SH-SY5Y (cell line): Measurements from ENCODE around the gene CCNY.

Source experiments
- GATA2 ChIP-seq: IDR thresholded peaks from 2 replicates; pipeline ENCODE4 v1.6.1; 2011; ENCODE audit warnings: mild to moderate bottlenecking, low read depth, low read length
- GATA3 ChIP-seq: IDR thresholded peaks from 2 replicates; pipeline ENCODE4 v1.6.1; 2011; ENCODE audit warnings: low read depth, mild to moderate bottlenecking, low read length, moderate library complexity

CCNY gene

DNA sequence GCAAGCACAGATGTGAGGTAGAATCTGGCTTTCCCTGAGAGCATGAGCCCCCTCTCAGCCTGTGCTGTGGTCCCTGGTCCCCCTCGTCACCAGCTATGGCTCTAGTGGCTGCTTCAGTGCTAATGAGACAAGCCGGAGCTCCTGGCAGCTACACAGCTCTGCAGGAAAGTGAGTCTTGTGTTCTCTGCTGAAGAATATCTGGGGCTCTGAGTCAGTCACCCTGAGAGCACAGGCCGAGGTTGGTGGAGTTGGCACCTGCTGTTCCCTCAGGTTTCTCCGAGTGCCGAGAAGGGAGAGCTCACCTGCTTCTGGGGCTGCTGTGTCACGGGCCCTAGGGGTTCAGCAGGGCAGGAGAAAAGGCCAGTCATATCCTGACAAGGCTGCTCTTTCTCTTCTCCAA is 231.6 kb downstream of the CCNY start:
- no peak for TF ChIP-seq GATA2
- no peak for TF ChIP-seq GATA3

DNA sequence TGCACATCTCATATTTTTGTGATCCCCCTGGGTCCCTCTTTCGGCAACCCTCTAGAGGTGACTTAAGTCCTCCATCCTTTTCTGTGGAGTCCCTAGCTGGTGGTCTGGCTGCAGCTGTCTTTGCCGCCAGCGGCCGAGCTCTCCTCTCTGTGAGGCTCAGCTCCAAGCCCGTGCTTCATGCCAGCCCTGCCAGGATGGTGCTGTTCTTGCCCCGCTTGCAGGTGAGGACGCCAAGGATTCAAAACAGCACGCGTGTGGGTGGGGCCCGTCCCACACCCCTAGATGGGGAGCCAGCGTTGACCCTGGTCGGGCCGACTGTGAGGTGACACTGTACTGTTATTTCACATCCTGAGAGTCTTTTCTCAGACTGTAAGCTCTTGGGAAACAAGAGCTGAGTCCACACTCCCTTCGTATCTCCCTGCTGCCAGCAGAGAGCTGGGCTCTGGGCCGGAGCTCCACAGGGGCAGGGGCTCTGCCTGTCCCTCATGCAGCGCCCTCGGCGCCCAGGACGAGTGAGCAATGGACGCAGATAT is 232.2 kb downstream of the CCNY start:
- TF ChIP-seq GATA3 (no peak), GATA2 (no peak)

DNA sequence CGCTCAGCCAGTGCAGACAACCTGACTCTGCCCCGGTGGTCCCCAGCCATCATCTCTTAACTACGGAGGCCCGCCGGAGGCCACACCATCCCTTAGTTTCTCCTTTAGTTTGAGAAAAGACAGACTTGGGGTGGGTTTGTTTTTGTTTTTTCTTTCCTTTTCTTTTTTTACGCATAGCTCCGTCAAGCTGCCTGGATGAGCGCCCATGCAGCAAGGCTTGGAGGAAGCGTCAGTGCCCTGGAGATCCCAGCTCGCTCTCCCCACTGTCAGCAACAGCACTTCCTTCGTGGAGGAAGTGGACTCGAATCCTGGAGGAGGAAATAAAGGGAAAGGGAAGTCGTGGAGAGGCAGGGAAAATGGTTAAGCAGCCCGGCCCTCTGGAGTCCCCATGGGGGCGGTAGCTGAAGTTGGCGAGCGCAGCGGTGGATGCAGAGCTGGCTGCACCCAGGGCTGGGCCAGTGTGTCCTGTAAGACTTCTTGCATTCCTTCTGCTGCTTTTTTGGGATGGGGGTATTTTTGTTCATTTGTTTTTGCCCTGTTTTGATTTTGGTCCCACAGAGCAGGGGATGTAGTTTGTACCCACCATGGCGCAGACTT is 232.9 kb downstream of the CCNY start:
- no peak for TF ChIP-seq GATA2
- no peak for TF ChIP-seq GATA3

DNA sequence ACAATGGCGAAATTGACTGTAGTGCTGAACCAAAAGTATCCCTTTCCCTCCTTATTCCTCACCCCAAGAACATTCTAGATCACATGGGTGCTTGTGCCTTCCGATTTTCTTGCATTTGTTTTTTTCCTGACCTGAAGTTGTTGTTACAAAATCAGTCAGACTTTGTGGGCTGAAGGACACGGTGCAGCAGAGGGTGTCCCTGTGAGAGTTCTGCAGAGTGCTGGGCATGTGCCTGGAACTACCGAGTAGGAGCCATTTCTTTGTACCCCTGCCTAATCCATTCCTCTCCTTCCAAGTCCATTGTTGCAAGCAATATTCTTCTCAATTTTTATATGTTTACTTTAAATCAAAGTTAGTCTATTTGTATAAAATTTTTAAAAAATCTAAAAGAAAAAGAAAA is 233.5 kb downstream of the CCNY start:
- no peak for TF ChIP-seq GATA3
- TF ChIP-seq GATA2 = no peak

DNA sequence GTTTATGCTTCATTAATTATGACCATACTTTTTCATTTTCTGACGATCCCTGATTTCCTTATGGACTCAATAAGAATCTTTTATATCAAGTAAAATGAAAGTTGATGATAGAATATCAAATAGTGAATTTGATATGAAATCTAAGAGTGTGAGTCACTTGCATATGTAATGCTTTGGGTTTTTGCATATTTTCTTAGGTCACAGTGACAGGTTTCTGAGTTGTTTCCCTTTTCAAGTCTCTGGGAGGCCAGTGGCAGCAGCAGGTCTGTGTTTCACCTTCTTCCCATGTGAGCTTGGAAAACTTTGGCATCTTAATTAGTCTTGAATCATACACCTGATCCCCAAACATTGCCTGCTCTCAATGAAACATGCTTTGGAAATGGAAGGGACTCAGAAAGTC is 234.1 kb downstream of the CCNY start:
- TF ChIP-seq GATA2 (no peak), GATA3 (no peak)

DNA sequence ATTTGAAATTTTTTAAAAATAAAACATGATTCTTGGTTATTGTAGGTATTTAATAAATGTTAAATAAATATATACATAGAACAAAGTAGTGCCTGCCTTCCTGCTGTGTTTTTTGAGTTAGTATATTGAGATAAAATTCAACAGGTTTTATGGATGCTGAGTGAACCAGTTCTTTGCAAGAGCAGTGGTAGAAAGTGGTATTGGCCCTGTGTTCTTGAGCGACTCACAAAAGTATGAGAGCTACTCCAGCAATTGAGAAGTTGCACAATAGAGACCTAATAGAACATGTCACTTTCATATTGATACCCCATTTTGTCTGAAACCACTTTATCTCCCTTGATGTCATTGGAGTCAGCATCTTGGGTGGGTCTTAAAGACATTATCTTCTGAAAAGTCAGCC is 236.3 kb downstream of the CCNY start:
- TF ChIP-seq GATA3 (no peak), GATA2 (no peak)

DNA sequence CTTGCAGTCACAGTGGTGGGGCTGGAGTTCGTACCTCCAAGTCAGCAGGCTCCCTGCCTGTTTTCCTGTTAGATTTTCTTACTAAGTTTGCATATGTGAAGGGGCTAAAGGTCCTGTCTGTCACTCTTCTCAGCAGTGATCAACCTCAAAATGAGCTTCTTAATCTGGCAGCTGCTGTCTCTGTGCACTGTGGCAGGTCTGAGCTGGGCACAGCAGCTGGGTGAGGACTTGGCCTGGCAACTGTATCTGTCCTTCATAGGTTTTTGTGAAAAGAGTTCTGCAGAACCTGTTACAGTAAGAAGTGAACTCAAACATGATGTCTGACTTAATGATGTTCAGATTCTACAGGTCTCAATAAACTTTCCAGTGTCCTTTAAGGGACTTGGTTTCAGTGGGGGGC is 237.5 kb downstream of the CCNY start:
- TF ChIP-seq GATA3 = no peak
- no peak for TF ChIP-seq GATA2

DNA sequence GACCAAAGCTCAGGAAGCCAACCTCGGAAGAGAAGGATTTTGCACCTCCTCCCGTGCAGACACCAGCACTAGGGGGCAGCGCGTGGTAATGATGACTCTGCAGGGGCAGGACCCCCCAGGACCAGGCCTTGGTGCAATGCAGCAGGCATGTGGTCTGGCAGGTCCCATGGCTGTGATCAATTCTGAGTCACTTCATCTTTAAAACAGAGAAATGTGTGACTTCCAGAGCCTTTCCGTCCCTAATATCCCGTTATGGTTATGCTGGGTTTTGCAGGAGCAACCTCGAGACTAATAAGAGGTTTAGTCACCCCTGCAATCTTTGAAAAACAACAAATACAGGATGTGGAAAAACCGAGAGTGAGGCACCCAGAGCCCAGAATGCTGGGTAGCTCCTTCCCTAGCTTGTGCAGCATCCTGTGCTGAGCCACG is 238.6 kb downstream of the CCNY start:
- TF ChIP-seq GATA3 = no peak
- no peak for TF ChIP-seq GATA2

DNA sequence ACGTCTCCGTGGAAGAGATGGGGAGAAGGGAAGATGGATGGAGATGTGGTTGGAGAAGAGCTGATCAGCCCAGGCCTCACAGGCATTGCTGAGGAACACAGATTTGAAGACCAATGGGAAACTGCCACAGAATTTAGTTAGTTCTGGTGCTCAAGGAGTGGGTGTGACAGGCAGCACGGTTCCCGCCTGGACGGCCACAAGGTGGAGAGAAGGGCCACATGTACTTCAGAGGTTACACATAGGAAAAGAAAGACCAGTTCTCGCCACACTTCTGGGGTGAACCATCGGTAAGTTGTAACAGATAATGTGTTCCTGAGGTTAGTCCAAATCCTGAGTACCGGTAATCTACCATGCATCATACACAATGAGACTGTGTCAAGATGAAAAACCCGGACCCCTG is 239.3 kb downstream of the CCNY start:
- TF ChIP-seq GATA2 (no peak), GATA3 (no peak)

DNA sequence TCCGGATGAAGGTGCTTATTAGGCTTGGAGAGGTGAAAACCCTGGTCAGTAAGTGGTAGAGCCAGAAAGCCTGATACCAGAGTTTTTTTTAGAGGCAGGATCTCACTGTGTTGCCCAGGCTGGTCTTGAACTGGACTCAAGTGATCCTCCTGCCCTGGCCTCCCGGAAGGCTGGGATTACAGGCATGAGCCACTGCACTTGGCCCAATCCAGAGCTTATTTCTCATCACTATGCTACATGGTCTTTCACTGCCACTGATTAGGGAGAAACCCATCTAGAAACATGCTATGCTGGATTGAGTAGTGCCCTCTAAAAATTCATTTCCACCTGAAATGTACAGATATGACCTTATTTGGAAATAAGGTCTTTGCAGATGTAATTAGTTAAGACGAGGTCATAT is 240.4 kb downstream of the CCNY start:
- TF ChIP-seq GATA3 (no peak), GATA2 (no peak)

DNA sequence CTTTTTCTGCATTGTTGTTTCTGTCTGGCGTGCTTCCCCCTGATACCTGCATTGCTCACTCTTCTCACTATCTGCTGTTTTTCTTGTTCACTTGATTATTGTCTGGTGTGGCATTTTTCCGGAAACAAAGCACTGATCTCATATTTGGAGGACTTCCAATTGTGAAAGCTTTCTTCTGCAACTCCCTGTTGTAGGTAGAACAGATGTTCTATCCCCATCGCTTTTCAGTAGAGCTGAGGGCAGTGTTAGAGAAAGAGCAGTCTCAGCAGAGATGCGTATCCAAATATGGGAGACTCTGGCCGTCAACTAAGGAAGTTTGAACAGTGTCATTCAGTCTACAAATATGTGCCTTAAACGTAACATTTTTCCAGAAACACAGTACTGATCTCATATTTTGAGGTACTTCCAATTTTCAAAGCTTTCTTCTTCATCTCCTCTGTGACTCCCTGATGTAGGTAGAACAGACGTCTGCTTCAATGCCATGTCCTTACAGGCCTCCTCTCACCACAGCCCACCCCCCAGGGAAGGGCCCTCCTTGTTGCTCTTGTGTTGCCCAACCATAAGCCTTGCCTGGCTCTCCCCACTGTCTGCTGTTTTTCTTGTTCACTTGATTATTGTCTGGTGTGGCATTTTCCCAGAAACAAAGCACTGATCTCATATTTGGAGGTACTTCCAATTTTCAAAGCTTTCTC is 241.8 kb downstream of the CCNY start:
- TF ChIP-seq GATA3 (no peak), GATA2 (no peak)

DNA sequence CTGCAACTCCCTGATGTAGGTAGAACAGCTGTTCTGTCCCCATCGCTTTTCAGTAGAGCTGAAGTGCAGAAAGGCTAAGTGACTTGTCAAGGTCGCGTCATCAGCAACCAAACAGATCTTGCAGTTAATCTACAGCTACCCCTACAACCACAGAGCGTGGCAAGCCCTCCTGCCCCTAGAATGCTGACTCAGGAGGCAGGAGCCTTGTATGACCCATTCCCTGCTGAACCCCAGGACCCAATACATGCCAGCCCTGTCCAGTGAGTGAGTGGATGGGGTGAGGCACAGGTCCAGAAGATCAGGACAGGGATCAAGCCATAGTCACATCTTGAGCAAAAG is 242.3 kb downstream of the CCNY start:
- TF ChIP-seq GATA3 = no peak
- TF ChIP-seq GATA2 = no peak

DNA sequence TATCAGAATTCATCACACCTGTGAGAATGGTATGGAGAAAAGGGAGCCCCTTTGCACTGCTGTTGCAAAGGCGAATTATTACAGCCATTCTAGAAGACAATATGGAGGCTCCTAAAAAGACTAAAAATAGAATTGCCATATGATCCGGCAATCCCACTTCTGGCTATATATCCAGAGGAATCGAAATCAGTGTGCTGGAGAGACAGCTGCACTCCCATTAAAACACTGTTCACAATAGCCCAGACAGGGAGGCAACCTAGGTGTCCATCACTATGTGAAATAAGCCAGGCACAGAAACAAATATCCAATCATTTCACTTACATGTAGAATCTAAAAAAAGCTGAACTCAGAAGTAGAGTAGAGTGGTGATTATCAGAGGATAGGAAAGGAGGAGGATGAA is 242.8 kb downstream of the CCNY start:
- TF ChIP-seq GATA2 (no peak), GATA3 (no peak)

DNA sequence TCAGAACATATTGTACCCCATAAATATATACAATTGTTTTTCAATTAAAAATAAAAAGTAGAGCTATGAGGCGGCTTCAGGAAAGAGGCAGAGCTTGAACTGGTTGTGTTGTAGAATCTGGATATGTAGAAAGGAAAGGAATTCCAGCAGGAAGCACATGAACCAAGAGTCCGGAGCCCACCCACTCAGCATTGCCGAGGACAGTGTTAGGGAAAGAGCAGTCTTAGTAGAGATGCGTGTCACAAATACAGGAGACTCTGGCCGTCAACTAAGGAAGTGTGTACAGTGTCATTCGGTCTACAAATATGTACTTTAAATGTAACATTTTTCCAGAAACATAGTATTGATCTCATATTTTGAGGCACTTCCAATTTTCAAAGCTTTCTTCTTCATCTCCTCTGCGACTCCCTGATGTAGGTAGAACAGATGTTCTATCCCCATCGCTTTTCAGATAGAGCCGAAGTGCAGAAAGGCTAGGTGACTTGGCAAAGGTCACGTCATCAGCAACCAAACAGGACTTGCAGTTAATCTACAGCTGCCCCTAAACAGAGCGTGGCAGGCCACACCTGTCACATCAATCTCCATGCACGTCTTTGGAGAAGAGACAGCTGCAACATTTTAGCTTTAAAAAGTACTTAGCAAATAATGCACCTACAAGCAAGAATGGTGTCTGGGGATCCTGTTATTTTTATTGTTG is 243.6 kb downstream of the CCNY start:
- no peak for TF ChIP-seq GATA3
- no peak for TF ChIP-seq GATA2

DNA sequence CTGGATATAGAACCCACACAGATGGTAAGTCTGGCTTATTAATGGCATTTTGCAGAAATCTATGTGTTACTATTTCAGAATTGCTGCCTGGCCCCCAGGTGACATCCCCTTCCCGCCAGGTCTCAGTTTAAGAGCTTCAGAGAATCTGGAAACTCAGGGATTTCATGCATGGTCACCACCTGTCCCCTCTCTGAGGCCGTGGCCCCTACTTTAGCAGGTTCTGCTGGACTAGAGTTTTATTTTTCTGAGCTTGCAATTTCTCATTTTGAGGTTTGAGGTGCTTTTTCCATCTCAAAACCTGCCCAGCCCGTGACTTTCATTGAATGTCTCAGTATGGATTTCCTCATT is 244.1 kb downstream of the CCNY start:
- TF ChIP-seq GATA2 (no peak), GATA3 (no peak)

DNA sequence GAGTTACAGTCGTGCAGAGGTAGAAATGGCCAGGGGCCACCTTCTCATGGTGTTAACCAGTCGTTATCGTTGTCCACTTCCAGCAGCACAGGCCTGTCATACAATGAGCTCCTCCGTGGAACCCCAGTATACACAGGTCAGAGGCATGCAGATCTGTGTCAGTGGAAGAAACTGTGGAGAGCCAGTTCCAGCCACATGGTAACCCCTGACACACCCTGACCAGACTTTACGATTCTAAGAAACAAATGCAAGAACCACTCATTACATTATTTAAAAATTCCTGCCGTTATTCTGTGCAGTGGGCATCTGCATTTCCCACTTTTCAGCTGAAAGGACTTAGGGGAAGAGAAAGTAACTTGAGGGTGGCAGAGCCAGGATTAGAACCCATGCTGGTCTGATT is 245.3 kb downstream of the CCNY start:
- TF ChIP-seq GATA2 (no peak), GATA3 (no peak)
